NCI-H2081 treated with DMSO at 0.1 percent for 48 hours (cell line): ENCODE results near the gene SUPT6H.
"Not testable (repeated sequence)": the region's sequence is repeated elsewhere in the genome, so short reads cannot be mapped to it uniquely, and the experiment has no call there.

Experiments
- DNase-seq: peaks from one replicate; lab custom pipeline; 2025; lab: John Stamatoyannopoulos, UW

SUPT6H gene

GRCh38 chr17:28719021-28719433 is 57.0 kb downstream of the SUPT6H start:
- DNase-seq = no peak

GRCh38 chr17:28720247-28720996 is 58.4 kb downstream of the SUPT6H start:
- no peak for DNase-seq

DNA sequence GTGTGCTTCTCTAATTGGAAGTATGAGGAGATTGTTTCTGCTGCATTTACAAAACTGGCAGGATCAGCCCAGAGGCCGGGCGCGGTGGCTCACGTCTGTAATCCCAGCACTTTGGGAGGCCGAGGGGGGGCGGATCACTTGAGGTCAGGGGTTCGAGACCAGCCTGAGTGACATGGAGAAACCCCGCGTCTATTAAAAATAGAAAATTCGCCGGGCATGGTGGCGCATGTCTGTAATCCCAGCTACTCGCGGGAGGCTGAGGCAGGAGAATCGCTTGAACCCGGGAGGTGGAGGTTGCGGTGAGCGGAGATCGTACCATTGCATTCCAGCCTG is 59.0 kb downstream of the SUPT6H start:
- DNase-seq = not testable (repeated sequence)

GRCh38 chr17:28722417-28723158 is 60.6 kb downstream of the SUPT6H start:
- no peak for DNase-seq

DNA sequence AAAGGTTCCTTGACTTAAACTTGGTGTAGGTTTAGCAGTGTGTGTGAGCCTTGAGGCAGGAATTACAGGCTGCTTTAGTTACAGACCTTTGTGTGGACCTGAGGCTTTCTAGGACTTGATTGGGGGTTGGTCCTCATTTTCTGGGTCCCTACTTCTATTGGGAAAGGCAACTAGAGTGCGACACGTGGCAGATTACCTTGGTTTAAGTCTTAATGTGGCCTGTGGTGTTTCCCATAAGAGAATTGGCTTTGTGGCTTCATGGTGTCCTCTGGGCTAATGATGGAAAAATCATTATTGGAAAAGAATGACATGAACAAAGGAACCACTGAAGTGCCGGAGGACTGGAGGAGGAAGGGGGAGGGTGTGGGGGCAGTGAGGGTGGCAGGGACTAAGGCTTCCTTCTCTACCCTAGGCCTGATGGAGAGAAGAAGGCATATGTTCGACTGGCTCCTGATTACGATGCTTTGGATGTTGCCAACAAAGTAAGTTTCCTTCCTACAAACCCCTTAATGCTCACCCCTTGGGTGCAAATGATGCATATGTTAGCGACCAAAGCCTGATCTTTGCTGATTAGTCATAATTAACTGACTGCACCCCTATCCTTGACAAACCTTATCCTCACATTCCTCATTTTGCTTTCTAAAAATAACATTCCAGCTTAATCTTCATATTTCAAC is 61.3 kb downstream of the SUPT6H start:
- DNase-seq = no peak

GRCh38 chr17:28723836-28724499 is 62.0 kb downstream of the SUPT6H start:
- DNase-seq = not testable (repeated sequence)

- no peak for DNase-seq
Measured at GRCh38 chr17:28724500-28725165, 62.6 kb downstream of the SUPT6H start.

DNA sequence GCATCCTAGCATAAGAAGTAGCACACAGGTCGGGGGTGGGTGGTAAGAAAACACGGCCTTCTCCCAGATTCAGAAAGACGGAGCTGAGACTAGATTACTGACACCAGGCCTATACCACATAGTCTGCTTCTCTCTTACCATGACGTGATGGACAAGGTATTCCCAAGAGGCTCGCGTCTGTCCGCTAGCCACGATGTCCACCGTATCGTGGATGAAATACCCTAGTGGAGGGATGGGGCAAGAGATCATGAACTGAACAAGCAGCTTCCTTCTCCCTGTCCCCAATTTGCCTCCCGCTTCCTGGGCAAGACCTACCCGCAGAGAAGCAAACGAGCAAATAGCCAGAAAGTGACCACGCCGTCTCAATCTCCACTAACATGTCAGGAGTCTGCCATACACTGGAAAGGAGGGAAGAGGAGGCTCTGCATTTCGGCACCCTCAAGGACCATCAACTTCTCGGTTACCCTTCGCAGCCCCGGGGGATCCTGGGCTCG is 63.2 kb downstream of the SUPT6H start:
- DNase-seq = no peak

DNA sequence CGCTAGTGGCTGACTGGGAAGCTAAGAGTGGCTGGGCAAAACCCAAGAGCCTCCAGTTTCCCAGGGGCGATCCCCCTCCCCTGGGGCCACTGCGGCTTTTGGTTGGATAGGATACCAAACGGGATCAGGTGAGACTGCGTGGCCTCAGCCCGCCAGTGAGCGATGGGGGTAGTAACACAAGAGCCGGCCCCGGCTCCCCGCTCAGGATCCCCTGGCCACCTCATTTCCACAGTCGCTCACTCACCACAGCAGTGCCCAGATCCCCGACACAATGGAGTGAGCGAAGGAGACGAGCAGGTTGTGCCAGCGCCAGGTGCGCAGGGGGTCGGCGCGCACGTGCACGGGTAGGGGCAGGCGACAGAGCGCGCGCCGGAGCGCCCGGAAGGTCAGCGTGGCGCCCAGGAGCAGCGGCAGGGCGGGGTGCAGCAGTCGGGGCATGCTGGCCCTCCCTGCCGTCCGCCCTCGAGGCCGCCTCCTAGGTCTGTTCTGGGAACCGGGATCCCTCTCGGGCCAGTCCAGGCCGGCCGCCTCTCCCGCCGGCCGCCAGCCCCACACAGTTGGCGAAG is 63.7 kb downstream of the SUPT6H start:
- no peak for DNase-seq

GRCh38 chr17:28726226-28726626 is 64.2 kb downstream of the SUPT6H start, which contains the start of gene TLCD1:
Gene TLCD1, minus strand, starts transcription at chr17:28726233. Its CDS starts 136 bp downstream, at chr17:28726097.
- DNase-seq = no peak

- DNase-seq = no peak
Measured at GRCh38 chr17:28726627-28727491, 64.9 kb downstream of the SUPT6H start.

DNA sequence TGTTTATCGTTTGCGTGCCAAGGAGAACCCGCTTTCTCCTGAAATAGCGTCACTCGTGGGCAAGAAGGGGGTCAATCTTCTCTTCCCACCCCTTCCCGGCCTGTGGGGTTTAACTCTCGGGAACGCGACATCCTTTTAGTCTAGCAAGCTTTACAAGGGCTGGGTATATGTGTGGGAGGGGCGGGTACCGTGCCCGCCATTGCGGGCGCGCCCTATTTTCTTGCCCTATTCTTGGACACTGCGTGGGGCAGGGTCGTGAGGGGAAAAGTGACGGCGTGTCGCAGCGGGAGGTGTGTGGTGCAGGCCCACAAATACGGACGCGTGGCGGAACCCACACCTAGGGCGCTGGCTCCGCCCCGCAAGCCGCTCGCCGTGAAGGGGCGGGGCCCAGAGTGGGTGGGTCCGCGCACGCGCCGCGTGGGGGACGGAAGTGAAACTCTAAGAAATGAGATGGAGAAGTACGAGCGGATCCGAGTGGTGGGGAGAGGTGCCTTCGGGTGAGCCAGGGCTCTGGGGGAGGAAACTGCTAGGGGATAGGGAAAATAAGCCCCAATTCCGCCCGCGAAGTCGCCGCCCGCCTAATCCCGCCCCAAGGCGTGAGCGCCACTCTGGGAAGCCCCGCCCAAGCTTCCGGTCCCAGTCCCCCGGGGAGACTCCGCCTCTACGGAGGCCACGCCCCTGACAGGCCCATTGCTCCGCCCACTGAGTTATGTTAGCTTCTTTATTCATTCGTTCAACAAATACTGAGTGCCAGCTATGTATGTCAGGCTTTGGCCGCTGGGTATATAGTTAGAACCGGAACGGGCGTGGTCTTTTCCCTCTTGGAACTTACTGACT is 66.6 kb downstream of the SUPT6H start, which contains the start of gene NEK8:
Gene NEK8 (plus strand): TSS at position 425 of the 837 bp plus-strand sequence. CDS start 26 bp downstream, at position 451.
- no peak for DNase-seq

DNA sequence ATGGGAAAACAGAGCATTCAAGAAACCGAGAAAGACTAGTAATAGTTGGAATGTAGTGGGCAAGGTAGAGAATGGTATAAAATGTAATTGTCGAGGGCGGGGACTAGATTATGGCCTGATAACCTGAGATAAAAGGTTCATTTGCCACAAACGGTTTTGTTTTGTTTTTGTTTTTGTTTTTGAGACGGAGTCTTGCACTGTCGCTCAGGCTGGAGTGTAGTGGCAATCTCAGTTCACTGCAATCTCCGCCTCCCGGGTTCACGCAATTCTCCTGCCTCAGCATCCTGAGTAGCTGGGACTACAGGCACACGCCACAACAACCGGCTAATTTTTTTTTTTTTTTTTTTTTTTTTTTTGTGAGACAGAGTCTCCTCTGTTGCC is 67.9 kb downstream of the SUPT6H start:
- DNase-seq = no peak

- no peak for DNase-seq
Measured at GRCh38 chr17:28733346-28733745, 71.3 kb downstream of the SUPT6H start.

DNA sequence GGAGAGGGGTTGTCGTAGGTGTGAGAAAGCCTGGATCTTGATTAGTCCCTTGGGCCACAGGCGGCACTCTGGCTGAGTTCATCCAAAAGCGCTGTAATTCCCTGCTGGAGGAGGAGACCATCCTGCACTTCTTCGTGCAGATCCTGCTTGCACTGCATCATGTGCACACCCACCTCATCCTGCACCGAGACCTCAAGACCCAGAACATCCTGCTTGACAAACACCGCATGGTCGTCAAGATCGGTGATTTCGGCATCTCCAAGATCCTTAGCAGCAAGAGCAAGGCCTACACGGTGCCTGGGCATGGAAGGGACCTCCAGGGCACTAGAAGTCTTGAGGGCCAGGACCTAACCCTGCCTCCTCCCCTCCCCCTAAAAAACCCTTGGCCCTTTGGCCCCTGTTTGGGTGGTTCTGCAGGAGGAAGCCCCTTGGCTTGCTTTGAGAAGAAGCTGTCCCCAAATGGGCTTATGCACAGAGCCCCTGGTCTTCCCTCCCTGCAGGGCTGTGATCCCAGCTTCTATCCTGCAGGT is 72.8 kb downstream of the SUPT6H start:
- DNase-seq = no peak

DNA sequence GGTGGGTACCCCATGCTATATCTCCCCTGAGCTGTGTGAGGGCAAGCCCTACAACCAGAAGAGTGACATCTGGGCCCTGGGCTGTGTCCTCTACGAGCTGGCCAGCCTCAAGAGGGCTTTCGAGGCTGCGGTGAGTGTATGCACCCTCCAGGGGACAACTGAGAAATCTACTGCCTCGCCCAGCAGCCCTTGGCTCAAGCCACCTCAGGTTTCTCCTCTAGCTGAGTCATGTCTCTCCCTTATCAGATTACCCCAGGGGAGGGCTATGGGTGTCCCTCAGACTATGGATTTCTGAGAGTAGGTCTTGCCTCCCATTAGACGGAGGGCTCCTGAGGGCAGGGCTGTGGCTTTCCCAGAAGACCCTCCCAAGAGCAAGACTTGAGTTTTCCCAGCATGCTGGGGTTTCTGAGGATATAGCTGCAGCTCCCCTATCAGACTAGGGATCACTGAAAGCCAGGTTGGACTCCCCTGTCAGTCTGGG is 73.3 kb downstream of the SUPT6H start:
- DNase-seq = no peak

DNA sequence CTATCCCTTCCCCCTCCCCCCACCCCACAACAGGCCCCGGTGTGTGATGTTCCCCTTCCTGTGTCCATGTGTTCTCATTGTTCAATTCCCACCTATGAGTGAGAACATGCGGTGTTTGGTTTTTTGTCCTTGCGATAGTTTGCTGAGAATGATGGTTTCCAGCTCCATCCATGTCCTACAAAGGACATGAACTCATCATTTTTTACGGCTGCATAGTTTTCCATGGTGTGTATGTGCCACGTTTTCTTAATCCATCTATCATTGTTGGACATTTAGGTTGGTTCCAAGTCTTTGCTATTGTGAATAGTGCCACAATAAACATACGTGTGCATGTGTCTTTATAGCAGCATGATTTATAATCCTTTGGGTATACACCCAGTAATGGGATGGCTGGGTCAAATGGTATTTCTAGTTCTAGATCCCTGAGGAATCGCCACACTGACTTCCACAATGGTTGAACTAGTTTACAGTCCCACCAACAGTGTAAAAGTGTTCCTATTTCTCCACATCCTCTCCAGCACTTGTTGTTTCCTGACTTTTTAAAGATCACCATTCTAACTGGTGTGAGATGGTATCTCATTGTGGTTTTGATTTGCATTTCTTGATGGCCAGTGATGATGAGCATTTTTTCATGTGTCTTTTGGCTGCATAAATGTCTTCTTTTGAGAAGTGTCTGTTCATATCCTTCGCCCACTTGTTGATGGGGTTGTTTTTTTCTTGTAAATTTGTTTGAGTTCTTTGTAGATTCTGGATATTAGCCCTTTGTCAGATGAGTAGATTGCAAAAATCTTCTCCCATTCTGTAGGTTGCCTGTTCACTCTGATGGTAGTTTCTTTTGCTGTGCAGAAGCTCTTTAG is 74.1 kb downstream of the SUPT6H start:
- DNase-seq = not testable (repeated sequence)

- DNase-seq = no peak
Measured at GRCh38 chr17:28737316-28737715, 75.3 kb downstream of the SUPT6H start.
